ENCODE measurements around the gene ZXDC.
A peak's percentile ranks its signal among the peaks of the same experiment; 100 is the strongest.

The ZXDC gene

DNA sequence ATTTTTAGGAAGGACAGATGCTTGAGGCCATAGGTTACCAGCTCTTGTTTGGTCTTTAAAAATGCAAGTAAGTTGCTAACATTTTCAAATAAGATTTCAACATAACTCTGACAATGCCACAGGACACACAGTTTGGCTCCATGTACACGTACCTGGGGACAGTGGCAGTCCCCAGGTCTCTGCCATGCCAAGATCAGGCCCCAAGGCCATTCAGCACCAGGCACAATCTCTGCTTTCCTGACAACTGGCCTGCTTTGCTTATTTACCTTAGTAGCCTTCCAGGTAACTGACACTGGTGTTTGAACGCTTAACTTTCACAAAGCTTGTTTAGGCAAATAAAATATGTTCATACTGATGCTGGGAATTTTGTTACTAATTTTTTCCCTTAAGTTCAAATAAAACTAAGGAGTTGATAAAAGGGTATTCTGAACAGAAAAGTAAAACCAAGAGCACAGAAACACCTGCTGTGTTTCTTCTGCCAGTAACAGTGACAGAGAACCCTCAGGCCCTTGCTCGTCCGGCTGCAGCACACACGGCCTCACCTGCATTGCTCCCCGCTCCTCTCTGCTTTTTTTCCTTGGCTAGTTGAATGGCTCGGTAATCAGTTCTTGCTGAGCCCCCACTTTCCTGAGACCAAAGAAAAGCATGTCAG is 16.5 kb downstream of the ZXDC start:
- no peak for FAIRE-seq
- TF ChIP-seq SPI1 (IDR thresholded peaks at IDR 0.05; ENCODE audit: low read depth, low read length) (no peak), POU2F2 (IDR thresholded peaks at IDR 0.05; ENCODE audit: low read depth, low read length) (no peak), POLR2AphosphoS5 (IDR thresholded peaks at IDR 0.05; ENCODE audit: low read depth, low read length) (no peak), PAX5 (IDR thresholded peaks at IDR 0.05; ENCODE audit: insufficient read depth, low read length, severe bottlenecking) (no peak)
- DNase-seq (ENCODE audit: insufficient read length, low spot score): no peak

DNA sequence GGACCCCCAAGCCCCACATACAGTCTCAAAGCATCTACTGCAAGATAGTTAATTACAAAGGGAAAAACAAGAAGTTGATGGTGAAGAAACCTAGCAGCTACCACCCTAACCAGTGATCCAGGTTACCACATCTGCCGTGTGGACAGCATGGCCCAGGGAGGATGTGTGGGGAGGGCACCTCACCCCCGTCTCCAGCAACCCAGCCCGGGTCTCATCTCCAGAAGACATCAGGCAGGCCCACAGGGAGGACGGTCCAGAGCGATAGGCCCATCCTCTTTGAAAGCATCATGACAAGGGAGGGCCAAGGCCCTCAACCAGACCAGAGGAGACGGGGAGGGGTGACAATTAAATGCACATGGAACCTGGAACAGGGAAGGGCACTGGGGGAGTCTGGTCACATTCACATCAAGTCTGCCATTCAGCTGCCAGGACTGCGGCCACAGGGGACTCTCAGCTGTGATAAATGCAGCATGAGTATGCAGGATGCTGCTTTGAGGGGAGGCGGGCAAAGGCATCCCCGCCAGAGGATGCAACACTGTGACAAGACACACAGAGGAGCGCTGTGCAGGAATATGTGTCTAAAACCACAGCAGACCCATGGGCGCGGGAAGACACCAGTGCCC is 18.8 kb downstream of the ZXDC start:
- DNase-seq (ENCODE audit: insufficient read length, low spot score): no peak
- TF ChIP-seq TAF1 (IDR thresholded peaks at IDR 0.05; ENCODE audit: low read depth, low read length) (no peak), SPI1 (IDR thresholded peaks at IDR 0.05; ENCODE audit: low read depth, low read length) (no peak)
- FAIRE-seq: no peak

DNA sequence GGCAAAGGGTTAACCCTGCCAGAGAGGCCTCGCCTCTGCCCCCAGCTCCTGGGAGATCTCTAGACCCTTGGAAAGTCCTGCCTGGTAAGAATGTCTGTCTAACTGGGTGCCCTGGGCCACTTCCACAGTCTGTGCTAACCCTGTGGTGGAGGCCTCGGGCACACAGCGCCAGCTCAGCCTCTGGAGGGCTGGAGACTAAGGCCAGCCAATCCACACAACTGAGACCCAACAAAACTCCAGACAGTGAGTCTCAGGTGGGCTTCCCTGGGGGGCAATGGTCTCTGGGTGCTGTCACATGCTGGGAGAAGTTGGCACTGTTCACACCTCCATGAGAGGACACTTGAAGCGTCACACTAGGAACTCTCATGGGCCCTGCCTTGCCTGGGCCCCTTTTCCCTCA is 19.5 kb downstream of the ZXDC start:
- TF ChIP-seq POU2F2 (IDR thresholded peaks at IDR 0.05; ENCODE audit: low read depth, low read length) (no peak), SPI1 (IDR thresholded peaks at IDR 0.05; ENCODE audit: low read depth, low read length) (no peak), POLR2AphosphoS5 (IDR thresholded peaks at IDR 0.05; ENCODE audit: low read depth, low read length) (no peak), POLR2A (IDR thresholded peaks at IDR 0.05; ENCODE audit: low read depth, low read length) (no peak), PAX5 (IDR thresholded peaks at IDR 0.05; ENCODE audit: insufficient read depth, low read length, severe bottlenecking) (no peak), TAF1 (IDR thresholded peaks at IDR 0.05; ENCODE audit: low read depth, low read length) (no peak)
- FAIRE-seq: no peak
- DNase-seq (ENCODE audit: insufficient read length, low spot score): no peak

DNA sequence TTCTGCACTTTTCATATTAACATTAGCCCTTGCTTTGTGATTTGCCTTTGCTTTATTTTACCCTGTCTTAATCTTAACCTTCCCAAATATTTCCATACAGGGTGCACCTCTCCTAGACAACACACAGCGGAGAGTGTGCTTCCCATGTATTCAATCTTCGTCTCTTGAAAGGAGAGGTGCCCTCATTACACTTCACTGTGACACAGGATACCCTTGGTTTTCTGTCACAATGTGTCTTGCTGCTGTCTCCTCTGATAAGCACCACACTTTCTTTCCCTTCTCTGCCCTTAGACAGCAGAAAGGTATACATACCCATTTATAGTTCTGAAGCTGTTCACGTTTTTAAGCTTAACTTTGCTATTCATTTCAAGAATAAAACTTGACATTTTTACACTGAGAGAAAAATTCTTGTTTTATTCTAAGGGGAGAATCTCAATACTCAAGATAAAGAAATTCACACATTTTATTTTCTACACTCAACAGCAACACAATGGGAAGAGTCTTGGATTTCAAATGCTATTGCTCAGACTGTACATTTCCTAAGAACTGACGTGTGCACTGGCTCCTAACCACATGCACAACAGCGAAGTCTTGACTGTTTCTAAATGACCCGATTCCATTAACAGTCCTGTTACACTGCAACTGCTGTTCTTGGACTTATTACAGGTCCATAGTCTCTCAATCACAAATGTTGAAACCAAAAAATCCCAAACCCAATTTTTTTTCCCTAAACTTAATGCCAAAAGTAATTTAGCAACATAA is 21.1 kb downstream of the ZXDC start:
- no peak for TF ChIP-seq POU2F2 (IDR thresholded peaks at IDR 0.05; ENCODE audit: low read depth, low read length)
- no peak for TF ChIP-seq POLR2A (IDR thresholded peaks at IDR 0.05; ENCODE audit: low read depth, low read length)
- TF ChIP-seq POLR2AphosphoS5 (IDR thresholded peaks at IDR 0.05; ENCODE audit: low read depth, low read length): no peak
- TF ChIP-seq PAX5 (IDR thresholded peaks at IDR 0.05; ENCODE audit: insufficient read depth, low read length, severe bottlenecking): no peak
- TF ChIP-seq TAF1 (IDR thresholded peaks at IDR 0.05; ENCODE audit: low read depth, low read length): no peak
- TF ChIP-seq SPI1 (IDR thresholded peaks at IDR 0.05; ENCODE audit: low read depth, low read length): no peak
- DNase-seq (ENCODE audit: insufficient read length, low spot score): no peak
- no peak for FAIRE-seq

DNA sequence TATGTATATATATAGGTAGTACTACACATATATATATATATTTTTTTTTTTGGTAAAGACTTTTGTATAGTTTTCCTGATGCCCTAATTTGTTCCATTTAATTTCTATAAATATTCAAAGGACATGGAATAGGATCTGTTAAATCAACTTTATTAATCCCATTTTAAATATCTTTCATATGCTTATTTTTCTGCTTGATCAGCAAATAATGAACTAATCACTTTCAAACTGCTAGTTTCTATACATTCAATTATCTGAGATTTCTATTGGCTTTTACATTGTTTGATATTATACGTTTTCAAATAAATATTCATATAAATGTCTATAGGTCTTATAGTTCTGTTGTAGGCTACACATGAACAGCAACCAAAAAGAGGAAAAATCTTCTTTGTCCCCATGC is 21.7 kb downstream of the ZXDC start:
- no peak for FAIRE-seq
- TF ChIP-seq POLR2A (IDR thresholded peaks at IDR 0.05; ENCODE audit: low read depth, low read length) (no peak), POLR2AphosphoS5 (IDR thresholded peaks at IDR 0.05; ENCODE audit: low read depth, low read length) (no peak), PAX5 (IDR thresholded peaks at IDR 0.05; ENCODE audit: insufficient read depth, low read length, severe bottlenecking) (no peak), POU2F2 (IDR thresholded peaks at IDR 0.05; ENCODE audit: low read depth, low read length) (no peak)
- no peak for DNase-seq (ENCODE audit: insufficient read length, low spot score)

DNA sequence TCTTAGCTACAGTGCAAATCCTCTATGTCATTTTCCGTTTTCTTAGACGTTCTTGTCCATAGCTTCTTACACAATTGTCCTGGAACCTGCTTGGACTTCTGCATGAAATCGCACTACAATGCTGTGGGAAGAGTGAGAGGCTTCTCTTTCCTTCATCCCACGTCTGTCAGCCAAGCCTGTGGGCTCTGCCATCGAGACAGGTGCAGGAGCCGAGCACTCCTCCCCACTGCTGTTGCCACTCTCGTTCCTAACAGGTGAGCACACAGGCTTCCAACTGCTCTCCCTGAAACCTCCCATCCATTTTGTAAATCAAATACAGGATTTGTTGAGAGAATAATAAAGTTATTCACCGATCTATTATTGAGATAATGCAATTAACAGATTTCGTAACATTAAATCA is 23.5 kb downstream of the ZXDC start:
- FAIRE-seq (no peak), DNase-seq (ENCODE audit: insufficient read length, low spot score) (no peak)
- TF ChIP-seq PAX5 (IDR thresholded peaks at IDR 0.05; ENCODE audit: insufficient read depth, low read length, severe bottlenecking) (no peak), POLR2A (IDR thresholded peaks at IDR 0.05; ENCODE audit: low read depth, low read length) (no peak), POU2F2 (IDR thresholded peaks at IDR 0.05; ENCODE audit: low read depth, low read length) (no peak), TAF1 (IDR thresholded peaks at IDR 0.05; ENCODE audit: low read depth, low read length) (no peak), SPI1 (IDR thresholded peaks at IDR 0.05; ENCODE audit: low read depth, low read length) (no peak), POLR2AphosphoS5 (IDR thresholded peaks at IDR 0.05; ENCODE audit: low read depth, low read length) (no peak)

DNA sequence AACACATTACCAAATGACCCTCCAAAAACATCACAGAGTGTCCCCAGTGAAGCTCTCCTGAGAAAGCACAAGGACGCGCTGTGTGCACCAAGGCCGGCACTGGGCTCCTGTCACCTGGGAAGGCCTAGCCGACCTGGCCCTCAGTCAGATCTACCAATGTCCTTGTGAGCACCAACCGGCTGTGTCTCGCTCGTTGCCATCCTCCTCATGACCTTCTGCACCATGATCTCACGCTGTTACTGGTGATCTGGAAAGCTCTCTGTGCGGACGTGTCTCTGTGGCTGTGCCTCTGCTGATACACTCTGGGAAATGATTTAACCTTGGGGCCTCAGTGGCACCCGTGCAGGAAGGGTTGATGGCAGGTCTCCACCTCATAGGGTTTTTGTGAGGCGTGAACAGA is 24.2 kb downstream of the ZXDC start:
- no peak for DNase-seq (ENCODE audit: insufficient read length, low spot score)
- TF ChIP-seq SPI1 (IDR thresholded peaks at IDR 0.05; ENCODE audit: low read depth, low read length) (no peak), PAX5 (IDR thresholded peaks at IDR 0.05; ENCODE audit: insufficient read depth, low read length, severe bottlenecking) (no peak), POU2F2 (IDR thresholded peaks at IDR 0.05; ENCODE audit: low read depth, low read length) (no peak), POLR2A (IDR thresholded peaks at IDR 0.05; ENCODE audit: low read depth, low read length) (no peak), TAF1 (IDR thresholded peaks at IDR 0.05; ENCODE audit: low read depth, low read length) (no peak), POLR2AphosphoS5 (IDR thresholded peaks at IDR 0.05; ENCODE audit: low read depth, low read length) (no peak)
- FAIRE-seq: no peak

DNA sequence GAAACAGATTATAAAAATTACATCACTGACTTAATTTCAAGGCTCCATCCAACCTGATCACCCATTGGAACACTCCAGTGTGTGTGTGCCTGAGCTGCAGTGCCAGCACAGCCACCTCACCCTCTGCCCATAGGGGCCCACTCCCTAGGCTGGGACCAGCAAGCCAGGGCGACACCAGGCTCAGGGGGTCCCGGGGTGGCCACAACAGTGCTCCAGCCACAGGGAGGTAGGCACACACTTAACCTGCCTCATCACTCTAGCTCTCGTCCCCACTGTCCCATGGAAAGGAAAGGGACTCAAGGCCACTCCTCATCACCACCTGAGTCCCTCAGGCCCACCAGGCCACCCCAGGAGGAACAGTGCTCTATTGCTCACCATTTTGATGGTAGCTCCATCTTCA is 24.9 kb downstream of the ZXDC start:
- no peak for DNase-seq (ENCODE audit: insufficient read length, low spot score)
- no peak for FAIRE-seq
- no peak for TF ChIP-seq TAF1 (IDR thresholded peaks at IDR 0.05; ENCODE audit: low read depth, low read length)
- no peak for TF ChIP-seq POLR2AphosphoS5 (IDR thresholded peaks at IDR 0.05; ENCODE audit: low read depth, low read length)
- TF ChIP-seq POU2F2 (IDR thresholded peaks at IDR 0.05; ENCODE audit: low read depth, low read length): no peak
- TF ChIP-seq SPI1 (IDR thresholded peaks at IDR 0.05; ENCODE audit: low read depth, low read length): no peak
- no peak for TF ChIP-seq PAX5 (IDR thresholded peaks at IDR 0.05; ENCODE audit: insufficient read depth, low read length, severe bottlenecking)
- TF ChIP-seq POLR2A (IDR thresholded peaks at IDR 0.05; ENCODE audit: low read depth, low read length): no peak

DNA sequence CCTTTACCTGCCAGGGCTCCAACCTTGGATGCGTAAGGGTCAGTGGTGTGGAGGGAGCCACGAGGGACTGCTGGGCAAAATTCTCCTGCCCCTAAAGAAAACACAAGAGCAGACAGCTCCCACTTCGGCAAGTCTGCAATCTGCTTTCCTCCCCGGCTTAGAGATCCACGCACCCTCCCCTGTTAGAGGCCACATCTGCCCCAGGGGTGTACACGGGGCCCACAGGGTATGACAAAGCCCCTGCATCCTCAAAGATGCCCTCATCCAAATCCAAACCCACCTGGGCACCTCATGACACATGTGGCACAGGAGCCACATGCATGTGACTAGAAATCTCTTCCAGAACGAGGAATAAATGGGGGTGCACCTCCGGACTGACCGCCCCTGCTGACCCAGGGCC is 25.5 kb downstream of the ZXDC start:
- DNase-seq (ENCODE audit: insufficient read length, low spot score) (no peak), FAIRE-seq (no peak)
- TF ChIP-seq TAF1 (IDR thresholded peaks at IDR 0.05; ENCODE audit: low read depth, low read length): no peak
- TF ChIP-seq POLR2AphosphoS5 (IDR thresholded peaks at IDR 0.05; ENCODE audit: low read depth, low read length): no peak
- peak; percentile 32; the same call in 1 of the 2 replicates for TF ChIP-seq POLR2A (IDR thresholded peaks at IDR 0.05; ENCODE audit: low read depth, low read length)
- TF ChIP-seq POU2F2 (IDR thresholded peaks at IDR 0.05; ENCODE audit: low read depth, low read length): no peak
- no peak for TF ChIP-seq SPI1 (IDR thresholded peaks at IDR 0.05; ENCODE audit: low read depth, low read length)

All from GM12891 (cell line).